SK-N-MC (cell line): ENCODE measurements around the gene PTAFR.

ENCODE experiments used
- DNase-seq: peaks from one replicate; pipeline ENCODE4 v3.0.0-alpha.2; 2011; ENCODE audit warnings: low read depth, low spot score
- H3K27ac ChIP-seq: fragments of 200-600 bp; sonication (generic); 2 replicates; pipeline ENCODE4 v1.5.1; 2016; ENCODE audit warnings: mixed run types
- H3K36me3 ChIP-seq: fragments of 200-600 bp; sonication (generic); 2 replicates; pipeline ENCODE4 v1.6.1; 2017; ENCODE audit warnings: antibody characterized with exemption, low read length, mixed read lengths; ENCODE audit not compliant: insufficient read depth
- H3K4me3 ChIP-seq: fragments of 200-600 bp; sonication (generic); 2 replicates; pipeline ENCODE4 v1.5.1; 2016
- H3K9ac ChIP-seq: fragments of 200-600 bp; sonication (generic); 2 replicates; pipeline ENCODE4 v1.8.0; 2017; ENCODE audit warnings: mixed run types, mixed read lengths; ENCODE audit not compliant: insufficient read length
- H3K9me3 ChIP-seq: fragments of 200-600 bp; sonication (generic); 2 replicates; pipeline ENCODE4 v1.6.1; 2017; ENCODE audit warnings: low read depth, mild to moderate bottlenecking, antibody characterized with exemption, low read length, moderate library complexity, mixed read lengths
- EZH2 ChIP-seq: fragments of 200-600 bp; sonication (generic); IDR thresholded peaks from one replicate; pipeline ENCODE4 v1.6.1; 2017; ENCODE audit warnings: antibody characterized with exemption
- FOXP2 ChIP-seq: optimal IDR thresholded peaks from 2 replicates; pipeline ENCODE3; 2011; ENCODE audit warnings: mild to moderate bottlenecking, moderate library complexity; ENCODE audit not compliant: insufficient read depth; ENCODE audit errors: extremely low read length, control extremely low read depth
- POLR2AphosphoS5 ChIP-seq: IDR thresholded peaks from 2 replicates; pipeline ENCODE4 v1.6.1; 2012; ENCODE audit warnings: mild to moderate bottlenecking, low read depth, low read length, borderline replicate concordance

Gene PTAFR

DNA sequence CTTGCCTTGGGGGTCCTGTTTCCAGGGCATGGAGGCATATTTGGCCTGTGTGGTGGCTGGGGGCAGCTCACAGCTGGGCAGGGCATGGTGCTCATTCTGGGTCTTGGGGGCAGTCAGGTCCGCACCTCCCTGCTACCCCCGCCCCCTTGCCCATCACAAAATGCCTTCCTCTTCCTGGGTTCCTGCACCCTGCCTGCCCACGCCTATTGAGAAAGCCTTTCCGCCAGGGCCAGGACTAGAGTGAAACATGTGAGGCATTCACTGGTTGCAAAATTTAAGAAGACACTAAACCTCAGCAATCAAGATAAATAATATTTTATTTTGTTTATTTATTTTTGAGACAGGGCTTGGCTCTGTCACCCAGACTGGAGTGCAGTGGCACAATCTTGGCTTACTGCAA lies 19.7 kb downstream of the PTAFR start:
- Histone ChIP-seq H3K36me3 (no peaks in the 10 kb centered on the region), H3K9me3 (no peaks in the 10 kb centered on the region), H3K4me3 (no peak overlapping the region), H3K9ac (no peak overlapping the region), H3K27ac (no peak overlapping the region)
- no peak for DNase-seq
- TF ChIP-seq EZH2 (no peak), POLR2AphosphoS5 (no peak), FOXP2 (no peak)

- Histone ChIP-seq H3K4me3 (no peak overlapping the region), H3K9ac (no peak overlapping the region), H3K9me3 (no peaks in the 10 kb centered on the region), H3K27ac (no peak overlapping the region), H3K36me3 (no peaks in the 10 kb centered on the region)
- DNase-seq, result no peak
- TF ChIP-seq POLR2AphosphoS5, result no peak
- TF ChIP-seq EZH2, result no peak
- no peak for TF ChIP-seq FOXP2
These were observed 20.9 kb downstream of the PTAFR start for GRCh38 chr1:28155628-28156027.

GRCh38 chr1:28154078-28154594 lies 22.4 kb downstream of the PTAFR start:
- no peak for TF ChIP-seq FOXP2
- no peak for TF ChIP-seq POLR2AphosphoS5
- TF ChIP-seq EZH2, result no peak
- Histone ChIP-seq H3K27ac (no peak overlapping the region), H3K9me3 (no peaks in the 10 kb centered on the region), H3K4me3 (no peak overlapping the region), H3K9ac (no peak overlapping the region), H3K36me3 (no peaks in the 10 kb centered on the region)
- no peak for DNase-seq

DNA sequence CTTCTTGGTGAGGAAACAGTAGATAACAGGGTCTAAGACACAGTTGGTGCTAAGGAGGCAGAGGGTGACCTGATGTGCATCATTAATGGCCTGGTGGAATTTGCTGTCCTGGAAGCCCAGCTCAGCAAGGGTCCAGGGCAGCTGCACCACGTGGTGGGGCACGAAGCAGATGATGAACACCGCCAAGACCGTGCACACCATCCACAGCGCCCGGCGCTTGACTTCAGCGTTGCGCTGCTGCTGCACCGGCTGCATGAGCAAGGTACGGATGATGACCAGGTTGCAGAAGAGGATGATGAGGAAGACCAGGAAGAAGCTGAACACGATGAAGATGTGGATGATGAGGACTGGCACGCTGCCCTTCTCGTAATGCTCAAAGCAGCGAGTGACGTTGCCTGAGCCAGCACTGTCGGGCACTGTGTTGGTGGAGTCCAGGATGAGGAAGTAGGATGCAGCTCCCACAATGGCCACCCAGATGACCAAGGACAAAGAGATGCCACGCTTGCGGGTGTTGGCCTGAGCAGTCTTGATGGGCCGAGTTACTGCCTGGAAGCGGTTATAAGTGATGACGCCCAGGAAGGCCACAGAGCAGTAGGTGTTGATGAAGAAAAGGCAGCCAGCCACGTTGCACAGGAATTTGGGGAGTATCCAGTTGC lies 26.2 kb downstream of the PTAFR start:
- Histone ChIP-seq H3K9ac (no peak overlapping the region), H3K9me3 (no peaks in the 10 kb centered on the region), H3K36me3 (no peaks in the 10 kb centered on the region), H3K27ac (no peak overlapping the region), H3K4me3 (no peak overlapping the region)
- TF ChIP-seq FOXP2 (no peak), POLR2AphosphoS5 (no peak), EZH2 (no peak)
- DNase-seq, result no peak

DNA sequence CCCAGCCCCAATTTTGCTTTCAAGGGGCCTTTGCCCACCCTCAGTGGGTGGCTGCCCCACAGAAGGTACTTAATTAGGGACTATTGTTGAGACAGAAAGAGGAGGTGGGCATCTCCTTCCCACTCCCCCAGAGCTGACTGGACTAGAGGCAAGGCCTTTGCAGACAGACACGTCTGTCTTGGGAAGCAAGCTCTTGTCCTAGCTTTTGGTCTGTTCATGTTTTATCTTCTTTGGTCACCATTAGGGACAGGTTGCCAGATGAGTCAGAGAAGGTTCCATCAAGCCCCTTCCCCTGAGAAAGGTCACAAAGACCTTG lies 27.7 kb downstream of the PTAFR start:
- H3K36me3 ChIP-seq, result no peaks in the 10 kb centered on the region
- no peak overlapping the region for H3K4me3 ChIP-seq
- no peak for DNase-seq
- H3K9me3 ChIP-seq, result no peaks in the 10 kb centered on the region
- H3K9ac ChIP-seq, result no peak overlapping the region
- no peak overlapping the region for H3K27ac ChIP-seq
- TF ChIP-seq POLR2AphosphoS5, result no peak
- TF ChIP-seq FOXP2, result no peak
- no peak for TF ChIP-seq EZH2

DNA sequence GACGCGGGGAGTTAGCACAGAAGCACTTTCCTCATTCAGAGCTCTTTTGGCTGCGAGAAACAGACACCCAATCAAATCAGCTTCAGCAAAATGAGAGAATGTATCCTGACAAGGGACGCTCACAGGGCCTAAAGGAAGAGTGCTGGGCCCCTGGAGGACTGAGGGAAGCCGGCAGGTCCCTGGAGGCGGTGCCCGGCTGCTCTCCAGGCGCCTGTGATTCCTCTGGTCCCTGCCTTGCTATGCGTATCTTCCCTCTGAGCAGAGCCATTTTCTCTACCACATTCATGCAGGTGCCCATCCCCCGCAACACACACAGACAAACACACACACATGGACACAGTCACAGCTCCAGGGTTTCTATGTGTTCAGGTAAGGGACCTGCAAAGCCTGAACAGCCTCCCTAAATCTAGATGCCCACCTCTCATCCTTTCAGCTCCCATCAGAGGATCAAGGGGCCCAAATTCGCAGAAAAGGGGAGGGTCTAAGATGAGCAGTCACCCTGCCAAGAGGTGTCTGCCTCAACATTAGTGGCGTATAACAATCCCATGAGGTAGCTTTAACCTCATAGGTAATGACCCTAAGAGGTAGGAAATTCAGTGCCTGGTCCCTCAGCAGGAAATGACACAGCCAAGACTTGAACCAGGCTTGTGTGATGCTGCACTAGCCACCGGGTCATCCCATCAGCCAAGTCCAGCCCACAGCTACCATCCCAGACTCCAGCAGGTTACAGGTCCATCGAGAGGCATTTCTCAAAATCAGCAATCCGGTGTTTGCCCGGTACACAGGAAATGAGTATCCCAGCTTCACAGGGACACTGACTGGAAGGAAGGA lies 29.0 kb downstream of the PTAFR start:
- no peak overlapping the region for H3K9ac ChIP-seq
- no peaks in the 10 kb centered on the region for H3K36me3 ChIP-seq
- no peaks in the 10 kb centered on the region for H3K9me3 ChIP-seq
- DNase-seq, result no peak
- no peak overlapping the region for H3K4me3 ChIP-seq
- H3K27ac ChIP-seq, result no peak overlapping the region
- TF ChIP-seq EZH2 (no peak), POLR2AphosphoS5 (no peak), FOXP2 (no peak)

GRCh38 chr1:28145728-28146127 lies 30.8 kb downstream of the PTAFR start:
- no peak for TF ChIP-seq EZH2
- TF ChIP-seq FOXP2, result no peak
- no peak for TF ChIP-seq POLR2AphosphoS5
- no peak for DNase-seq
- no peaks in the 10 kb centered on the region for H3K9me3 ChIP-seq
- H3K27ac ChIP-seq, result no peak overlapping the region
- H3K36me3 ChIP-seq, result no peaks in the 10 kb centered on the region
- no peak overlapping the region for H3K4me3 ChIP-seq
- H3K9ac ChIP-seq, result no peak overlapping the region

GRCh38 chr1:28144203-28145135 lies 32.0 kb downstream of the PTAFR start:
- Histone ChIP-seq H3K9ac (no peak overlapping the region), H3K4me3 (no peak overlapping the region), H3K27ac (no peak overlapping the region), H3K36me3 (no peaks in the 10 kb centered on the region), H3K9me3 (no peaks in the 10 kb centered on the region)
- TF ChIP-seq FOXP2 (no peak), POLR2AphosphoS5 (no peak), EZH2 (no peak)
- DNase-seq, result no peak
